GM12873 (cell line): ENCODE measurements around the gene PRODH2.

Experiments used
- CTCF ChIP-seq: IDR thresholded peaks from 2 replicates; pipeline ENCODE4 v1.5.1; 2012; ENCODE audit warnings: low read depth, mild to moderate bottlenecking, moderate library complexity, low read length, control low read depth; ENCODE audit not compliant: insufficient read depth; ENCODE audit errors: missing control alignments

The PRODH2 gene

DNA sequence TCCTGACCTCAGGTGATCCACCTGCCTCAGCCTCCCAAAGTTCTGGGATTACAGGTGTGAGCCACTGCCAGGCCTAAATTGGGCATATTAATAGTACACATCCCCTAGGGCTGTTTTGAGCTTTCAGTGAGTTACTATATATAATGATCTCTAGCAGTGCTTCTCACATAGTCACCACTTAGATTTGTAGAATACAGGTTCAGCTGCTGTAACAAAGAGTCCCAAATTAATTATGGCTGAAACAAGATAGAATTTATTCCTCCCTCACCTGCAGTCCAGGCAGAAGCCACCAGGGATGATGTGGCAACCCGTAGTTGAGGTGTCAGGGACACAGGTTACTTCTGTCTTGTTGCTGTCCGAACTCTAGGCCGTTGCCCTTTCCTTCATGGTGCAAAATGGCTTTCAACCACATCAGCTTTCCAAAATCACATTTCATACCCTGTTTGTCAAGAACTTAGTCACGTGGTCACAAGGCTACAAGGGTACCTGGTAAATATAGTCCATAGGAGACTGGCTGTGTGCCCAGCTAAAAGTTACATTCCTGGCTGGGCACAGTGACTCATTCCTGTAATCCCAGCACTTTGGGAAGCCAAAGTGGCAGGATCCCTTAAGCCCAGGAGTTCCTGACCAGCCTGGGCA is 51.8 kb downstream of the PRODH2 start:
- no peak for TF ChIP-seq CTCF

DNA sequence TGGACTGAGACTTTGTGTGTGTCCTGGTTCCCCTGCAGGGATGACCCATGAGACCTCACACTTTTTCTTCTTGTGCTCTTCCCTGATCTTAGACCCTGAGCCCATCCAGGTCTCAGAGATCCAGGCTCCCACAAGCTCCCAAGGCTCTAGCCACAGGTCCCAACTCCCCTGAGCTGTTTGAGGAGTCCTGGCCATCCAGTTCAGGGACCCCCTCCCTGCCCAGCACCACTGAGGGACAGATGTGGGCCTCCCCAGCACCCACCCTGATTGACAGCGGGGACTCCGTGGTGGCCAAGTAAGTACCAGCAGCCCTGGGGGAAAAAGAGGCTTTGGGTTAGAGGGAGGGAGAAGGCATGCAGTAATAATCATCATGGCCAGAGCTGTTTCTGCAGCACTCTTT is 52.9 kb downstream of the PRODH2 start:
- TF ChIP-seq CTCF: no peak

GRCh38 chr19:35757749-35758608 is 54.7 kb downstream of the PRODH2 start, which contains the start of gene PROSER3:
TSS of gene PROSER3 (plus strand) at chr19:35758176. CDS start at chr19:35758216, 40 bp downstream.
- no peak for TF ChIP-seq CTCF

DNA sequence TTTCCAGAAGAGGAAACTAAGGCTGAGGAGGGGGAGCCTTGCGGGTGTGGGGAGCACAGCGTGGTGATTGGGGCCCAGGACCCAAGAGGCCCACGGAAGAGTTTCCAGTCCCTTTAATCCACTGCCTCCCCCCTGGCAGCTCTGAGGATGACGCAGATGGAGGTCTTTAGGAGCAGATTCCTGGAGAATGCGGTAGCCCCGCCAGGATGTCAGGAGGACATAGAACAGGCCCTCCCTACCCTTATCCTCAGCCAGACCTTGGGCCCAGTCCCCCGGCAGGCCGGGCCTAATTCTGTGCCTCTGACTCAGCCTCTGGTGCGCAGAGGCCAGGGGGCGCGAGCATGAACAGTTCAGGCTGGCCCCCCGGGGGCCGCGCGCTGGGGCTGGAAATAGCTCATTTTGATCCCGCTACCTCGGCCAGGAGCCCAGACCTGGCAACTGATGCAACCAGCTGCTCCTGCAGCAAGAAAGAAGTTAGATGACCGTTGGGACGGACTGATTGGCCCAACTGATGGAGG is 55.4 kb downstream of the PRODH2 start:
- TF ChIP-seq CTCF: no peak

DNA sequence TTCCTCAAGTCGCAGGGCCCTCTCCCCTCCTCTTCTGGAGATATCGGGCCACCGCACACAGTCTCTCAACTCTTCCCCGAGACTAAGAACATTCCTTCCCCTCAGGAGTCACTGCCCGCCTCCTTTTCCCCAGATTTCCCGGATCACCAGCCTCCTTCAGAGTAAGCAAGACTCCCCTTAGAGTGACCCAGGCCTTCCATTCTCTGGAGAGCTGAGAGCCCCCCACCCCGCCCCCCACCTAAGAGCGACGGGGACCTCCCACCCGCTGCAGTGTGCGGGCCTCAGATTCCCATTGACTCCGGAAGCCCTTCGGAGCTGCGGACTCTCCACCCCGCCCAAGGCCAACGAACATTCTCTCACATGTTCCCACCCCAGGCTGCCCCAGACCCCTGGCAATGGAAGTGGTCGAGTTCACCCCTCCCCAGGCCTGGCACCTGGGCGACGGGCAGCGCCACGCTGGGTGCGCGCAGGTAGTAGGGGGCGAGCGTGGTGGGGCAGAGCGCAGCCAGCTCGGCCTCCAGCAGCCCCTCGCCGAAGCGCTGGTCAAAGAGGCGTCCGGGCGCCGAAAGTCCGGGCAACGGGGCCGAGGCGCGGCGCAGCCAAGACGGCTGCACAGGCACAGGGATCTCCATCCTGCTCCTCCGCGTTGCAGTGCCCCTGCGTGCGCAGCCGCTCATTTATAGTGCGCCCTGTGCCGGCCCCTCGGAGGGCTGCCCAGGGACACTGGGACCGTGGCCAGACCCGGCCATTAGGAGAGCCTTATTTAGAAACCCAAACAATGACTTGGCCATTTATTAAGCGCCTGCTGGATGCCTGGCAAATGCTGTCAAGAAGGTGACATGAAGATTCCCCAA is 56.0 kb downstream of the PRODH2 start, which contains the start of gene HSPB6:
TSS of gene HSPB6 (minus strand) at position 653 of the 854 bp plus-strand sequence. CDS start at position 632, 21 bp downstream.
- no peak for TF ChIP-seq CTCF

DNA sequence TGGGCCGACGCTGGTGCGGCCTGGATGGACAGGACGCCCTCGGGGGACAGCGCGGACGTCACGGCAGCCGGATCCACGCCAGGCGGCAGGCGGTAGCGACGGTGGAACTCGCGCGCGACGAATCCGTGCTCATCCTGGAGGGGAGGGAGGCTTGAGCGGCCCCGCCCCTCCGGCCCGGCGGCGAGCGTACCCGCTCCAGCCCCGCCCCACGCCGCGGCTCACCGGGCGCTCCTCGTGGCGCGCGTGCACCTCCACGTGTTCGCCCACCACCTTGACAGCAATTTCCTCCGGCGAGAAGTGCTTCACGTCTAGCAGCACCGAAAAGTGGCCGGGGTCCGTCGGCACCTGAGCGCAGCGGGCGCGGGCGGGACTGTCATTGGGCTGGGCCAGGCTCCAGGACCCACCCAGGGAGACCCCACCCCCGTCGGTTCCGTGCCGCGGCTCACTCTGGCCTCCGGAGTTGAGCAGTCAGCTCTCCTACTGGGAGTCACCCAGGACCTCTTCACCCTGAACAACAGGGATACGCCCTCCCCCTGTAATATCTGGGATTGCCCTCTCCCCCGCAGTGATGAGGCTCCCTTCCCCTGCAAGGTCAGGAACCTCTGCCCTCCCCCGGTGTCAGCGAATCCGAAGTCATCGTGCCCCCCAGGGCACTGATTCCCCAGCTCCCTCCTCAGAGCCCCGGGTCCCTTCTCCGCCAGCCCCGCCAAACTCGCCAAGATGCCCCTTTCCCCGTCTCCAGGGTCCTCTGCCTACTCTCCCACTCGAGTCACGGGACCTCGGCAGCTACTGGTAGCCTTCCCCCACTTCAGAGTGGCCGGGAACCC is 56.9 kb downstream of the PRODH2 start:
- TF ChIP-seq CTCF: no peak
